CD4-positive, alpha-beta T cell treated with Interleukin-2 at 100 ng/mL for 4 hours (primary cell): Measurements from ENCODE around the gene PRELID3B.

Experiments used
- DNase-seq: peaks from one replicate; pipeline ENCODE4 v3.0.0-alpha.2; 2020; ENCODE audit warnings: low spot score

Gene PRELID3B

DNA sequence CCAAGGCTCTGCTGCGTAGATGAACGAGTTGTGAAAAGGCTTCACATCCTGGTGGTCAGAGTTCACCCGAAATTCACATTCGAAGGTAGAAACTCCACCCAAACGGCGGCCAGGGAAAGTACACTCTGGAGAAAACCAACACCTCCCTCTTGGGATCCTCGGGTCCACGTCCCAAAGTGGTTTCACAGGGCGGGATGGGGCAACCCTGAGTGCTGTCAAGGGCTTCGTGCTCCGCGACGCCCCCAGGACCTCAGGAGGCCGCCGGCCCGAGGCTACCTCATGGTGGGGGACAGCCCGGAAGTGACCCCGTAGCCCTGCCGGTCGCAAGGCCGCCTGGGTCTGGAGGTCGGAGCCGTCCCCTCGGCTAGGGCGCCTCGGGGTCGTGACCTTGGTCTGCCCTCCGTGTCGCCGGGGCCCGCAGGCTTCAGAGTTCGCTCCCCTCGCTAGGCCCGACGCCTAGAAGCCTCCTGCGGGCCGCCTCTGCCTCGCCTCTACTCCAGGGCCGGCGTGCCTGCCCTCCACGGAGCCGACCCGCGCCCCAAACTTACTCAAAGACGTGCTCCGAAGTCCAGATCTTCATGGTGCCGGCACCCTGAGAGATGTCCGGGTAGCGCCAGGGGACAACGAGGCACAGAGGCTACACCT is at the start of gene PRELID3B:
PRELID3B (minus strand) TSS at position 636 of the 645 bp plus-strand sequence; CDS start at position 580, 56 bp downstream.
- peak; percentile 14 for DNase-seq

DNA sequence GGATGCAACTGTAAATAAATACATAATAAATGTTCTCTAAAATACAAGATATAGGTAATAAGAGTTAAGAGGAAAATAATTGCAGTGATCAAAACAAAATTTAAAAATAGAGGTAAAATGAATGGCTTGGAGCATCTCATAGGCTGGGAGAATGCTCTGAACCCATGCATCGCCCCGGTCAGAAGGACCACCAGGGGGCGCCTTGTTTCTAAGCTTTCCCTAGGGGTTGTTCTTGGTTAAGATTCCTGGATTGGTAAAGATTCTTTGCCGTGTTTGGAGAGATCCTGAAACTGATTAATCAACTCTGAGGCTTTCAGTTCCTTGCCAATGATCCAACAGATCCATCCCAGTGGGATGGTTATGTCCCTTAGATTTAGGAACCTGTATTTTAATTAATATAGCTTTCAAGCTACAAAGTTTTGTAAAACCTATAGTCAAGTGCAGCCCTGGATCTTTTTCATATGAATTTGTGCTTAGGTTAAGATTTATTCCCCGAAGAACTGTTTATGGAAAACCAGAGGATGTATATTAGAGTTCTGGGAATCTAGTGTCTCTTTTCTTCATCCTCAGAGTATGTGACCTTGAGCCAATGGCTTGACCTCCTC is 45.3 kb upstream of the PRELID3B start:
- DNase-seq = peak; percentile 86

DNA sequence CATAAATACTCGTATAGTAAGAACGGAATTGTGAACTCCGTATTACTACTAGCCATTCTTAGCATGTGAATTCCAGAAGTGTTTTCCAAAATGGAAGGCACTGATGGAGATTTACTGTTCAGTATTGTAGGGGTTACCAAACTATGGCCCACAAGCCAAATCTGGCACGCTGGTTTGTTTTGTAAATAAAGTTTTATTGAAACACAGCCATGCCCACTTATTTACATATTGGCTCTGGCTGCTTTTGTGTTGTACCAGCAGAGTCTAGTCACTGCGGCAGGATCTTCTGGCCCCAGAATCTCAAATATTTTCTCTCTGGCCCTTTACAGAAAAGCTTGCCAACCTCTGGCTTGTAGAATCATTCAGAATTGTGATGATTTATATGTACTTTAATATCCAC is 44.3 kb upstream of the PRELID3B start:
- DNase-seq = no peak

GRCh38 chr20:59084041-59084850 is 41.7 kb upstream of the PRELID3B start:
- no peak for DNase-seq

DNA sequence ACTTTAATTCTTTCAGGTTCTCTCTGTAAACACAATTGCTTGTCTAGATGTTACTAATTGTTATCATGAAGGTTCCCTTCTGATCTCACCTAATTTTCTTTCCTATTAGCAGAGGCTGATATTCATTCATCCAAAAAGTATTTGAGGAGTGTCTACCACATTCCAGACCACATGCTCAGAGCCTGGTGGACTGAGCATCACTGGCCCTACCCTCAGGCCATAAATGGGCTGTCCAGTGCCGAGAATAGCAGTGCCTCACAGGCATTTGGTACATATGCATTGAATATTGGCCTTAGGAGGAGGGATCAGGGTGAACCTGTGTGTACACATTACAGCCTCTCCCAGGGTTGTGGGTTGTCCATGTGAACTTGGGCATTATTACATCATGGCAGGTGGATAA is 40.4 kb upstream of the PRELID3B start:
- DNase-seq = no peak

DNA sequence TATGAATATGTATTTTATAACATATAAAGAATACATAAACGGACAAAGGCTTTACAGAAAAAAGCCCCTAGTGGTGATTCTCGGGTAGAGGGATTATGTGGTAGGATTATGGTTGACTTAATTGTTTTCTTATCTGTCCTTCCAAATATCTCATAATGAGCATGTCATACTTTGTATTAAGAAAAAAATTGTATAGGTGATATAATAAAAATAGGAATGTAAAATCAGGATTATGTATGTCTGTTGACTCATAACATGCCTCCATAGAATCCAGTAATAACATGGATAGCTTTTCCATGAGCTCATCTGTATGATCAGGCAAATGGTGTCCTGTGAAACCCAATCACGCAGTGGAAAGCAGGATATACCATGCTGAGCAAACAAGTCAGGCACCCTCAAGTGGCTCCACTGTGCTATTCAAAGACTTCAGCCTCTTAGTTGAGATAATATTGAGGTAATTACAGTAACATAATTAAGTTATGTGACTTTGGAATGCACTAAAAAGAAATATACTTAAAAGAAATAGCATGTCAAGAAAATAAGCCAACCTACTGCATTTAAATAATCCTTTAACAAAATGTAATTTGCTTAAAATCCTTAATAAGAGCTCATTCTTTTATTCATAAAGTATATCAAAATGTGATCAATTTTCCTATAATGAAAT is 39.6 kb upstream of the PRELID3B start:
- no peak for DNase-seq

- DNase-seq = no peak
Observed at GRCh38 chr20:59081036-59081435, 38.5 kb upstream of the PRELID3B start.

GRCh38 chr20:59078231-59078630 is 35.6 kb upstream of the PRELID3B start:
- DNase-seq = no peak

DNA sequence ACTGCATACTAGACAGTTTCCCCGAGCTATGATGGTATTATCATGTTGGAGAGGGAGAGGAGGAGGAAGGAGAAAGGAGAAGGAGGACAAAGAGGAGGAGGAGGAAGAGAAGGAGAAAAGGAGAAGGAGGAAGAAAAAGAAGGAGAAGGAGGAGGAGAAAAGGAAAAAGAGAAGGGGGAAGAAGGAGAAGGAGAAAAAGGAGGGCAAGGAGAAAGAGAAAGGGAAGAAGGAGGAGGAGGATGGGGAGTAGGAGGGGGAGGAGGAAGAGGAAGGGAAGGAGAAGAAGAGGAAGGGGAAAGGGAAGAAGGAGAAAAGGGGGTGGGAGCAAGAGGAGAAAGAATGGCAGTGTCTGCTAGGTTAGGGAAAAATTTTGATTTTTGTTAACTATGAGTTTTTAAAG is 35.1 kb upstream of the PRELID3B start:
- no peak for DNase-seq

GRCh38 chr20:59075934-59076508 is 33.4 kb upstream of the PRELID3B start:
- DNase-seq = no peak

DNA sequence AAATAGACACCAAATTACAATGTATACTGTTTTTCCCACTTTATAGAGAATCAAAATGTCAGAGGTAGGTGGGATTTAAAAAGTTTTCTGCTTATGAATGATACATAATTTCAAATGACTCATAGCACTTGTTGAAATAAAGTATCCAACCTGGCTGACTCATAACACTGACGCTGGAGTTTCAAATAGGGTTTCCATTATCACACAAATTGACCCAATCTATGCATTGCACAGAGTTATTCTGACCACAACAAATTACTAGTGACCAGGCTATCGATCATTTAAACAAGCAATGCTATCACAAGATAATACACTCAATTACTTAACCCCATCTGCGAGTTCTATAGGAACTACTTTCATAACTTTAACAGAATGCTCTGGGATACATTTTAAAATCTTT is 31.9 kb upstream of the PRELID3B start:
- no peak for DNase-seq

- DNase-seq = no peak
Observed at GRCh38 chr20:59073582-59073981, 31.0 kb upstream of the PRELID3B start.

GRCh38 chr20:59071216-59071615 is 28.6 kb upstream of the PRELID3B start:
- DNase-seq = no peak

DNA sequence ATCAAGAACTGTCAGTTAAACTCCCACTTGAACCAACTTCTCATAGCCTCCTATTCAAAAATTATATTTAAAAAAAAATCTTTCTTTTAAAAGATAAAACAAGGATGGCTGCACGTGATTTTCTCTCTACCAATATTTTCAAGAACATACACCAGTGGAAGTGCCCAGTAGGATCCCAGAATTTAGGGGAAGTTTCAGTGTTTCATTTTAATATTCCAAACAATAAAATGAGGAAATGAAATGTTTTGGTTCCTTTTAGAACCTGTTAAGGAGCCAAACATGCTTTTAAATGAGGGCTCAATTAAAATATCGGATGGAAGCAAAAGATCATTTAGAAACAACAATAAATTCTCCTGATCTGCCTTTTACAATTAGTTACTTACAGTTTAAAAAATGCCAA is 26.4 kb upstream of the PRELID3B start:
- no peak for DNase-seq

GRCh38 chr20:59068534-59068933 is 25.9 kb upstream of the PRELID3B start:
- no peak for DNase-seq

DNA sequence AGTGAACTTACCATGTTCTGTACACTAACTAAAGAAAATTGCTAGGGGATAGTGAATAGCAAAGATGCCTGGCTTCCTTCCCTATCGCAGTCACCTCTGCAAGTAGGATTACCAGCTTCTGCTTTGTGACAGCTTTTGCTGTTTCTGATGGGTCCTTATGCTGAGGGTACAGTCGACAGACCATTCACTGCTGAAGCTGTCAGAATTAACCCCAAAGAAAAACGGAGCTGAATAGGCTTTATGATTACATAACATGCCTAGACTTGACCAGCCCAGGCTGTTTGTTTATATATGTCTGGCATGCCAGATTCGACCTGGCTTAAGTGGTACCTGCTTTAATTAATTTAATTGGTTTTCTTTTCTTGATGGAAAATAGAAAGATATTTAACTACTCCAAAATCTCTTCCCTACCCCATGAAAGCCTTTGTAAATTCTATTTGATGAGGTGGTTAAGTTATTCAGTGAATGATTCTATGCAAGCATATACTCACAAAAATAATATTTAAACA is 21.7 kb upstream of the PRELID3B start:
- DNase-seq = no peak

DNA sequence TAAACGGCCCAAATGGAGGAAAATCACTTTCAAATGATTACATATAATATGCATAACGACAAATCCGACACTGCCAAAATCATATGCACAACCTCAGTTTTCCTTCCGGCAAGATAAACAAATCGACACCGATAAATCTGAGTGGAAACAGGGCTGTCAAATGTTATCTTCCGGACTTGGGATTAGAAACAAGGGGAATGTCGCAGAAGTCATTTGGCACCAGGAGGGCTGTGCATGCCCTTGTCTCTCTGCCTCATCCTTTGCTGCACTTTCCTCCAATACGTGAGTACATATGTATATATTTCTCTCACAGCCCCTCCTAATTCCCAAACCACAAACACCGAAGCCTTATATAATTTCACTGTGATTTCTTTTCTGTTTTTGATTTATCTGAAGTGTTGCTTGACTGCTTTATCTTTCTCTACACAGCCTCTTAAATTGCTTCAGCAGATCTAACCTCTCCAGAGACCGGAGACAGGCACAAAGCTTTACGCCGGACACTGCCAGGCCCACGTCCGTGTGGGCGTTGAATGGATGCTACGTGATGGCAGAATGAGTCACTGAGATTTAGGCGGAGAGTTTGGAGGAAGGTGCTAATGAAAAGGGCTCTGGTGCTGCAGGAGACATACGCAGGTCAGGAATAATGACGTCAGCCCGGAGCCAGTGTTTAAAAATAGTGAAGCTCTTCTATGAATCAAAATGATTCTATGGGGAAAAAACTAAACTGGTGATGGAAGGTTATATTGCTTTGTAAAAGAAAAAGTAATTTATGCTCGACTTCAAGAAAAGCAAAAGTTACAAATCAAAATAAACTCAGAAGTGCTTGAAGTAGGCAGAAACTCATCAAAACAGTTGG is 21.0 kb upstream of the PRELID3B start:
- DNase-seq = no peak

GRCh38 chr20:59062081-59062480 is 19.5 kb upstream of the PRELID3B start:
- DNase-seq = no peak

GRCh38 chr20:59055302-59055701 is 12.7 kb upstream of the PRELID3B start:
- peak; percentile 42 for DNase-seq

DNA sequence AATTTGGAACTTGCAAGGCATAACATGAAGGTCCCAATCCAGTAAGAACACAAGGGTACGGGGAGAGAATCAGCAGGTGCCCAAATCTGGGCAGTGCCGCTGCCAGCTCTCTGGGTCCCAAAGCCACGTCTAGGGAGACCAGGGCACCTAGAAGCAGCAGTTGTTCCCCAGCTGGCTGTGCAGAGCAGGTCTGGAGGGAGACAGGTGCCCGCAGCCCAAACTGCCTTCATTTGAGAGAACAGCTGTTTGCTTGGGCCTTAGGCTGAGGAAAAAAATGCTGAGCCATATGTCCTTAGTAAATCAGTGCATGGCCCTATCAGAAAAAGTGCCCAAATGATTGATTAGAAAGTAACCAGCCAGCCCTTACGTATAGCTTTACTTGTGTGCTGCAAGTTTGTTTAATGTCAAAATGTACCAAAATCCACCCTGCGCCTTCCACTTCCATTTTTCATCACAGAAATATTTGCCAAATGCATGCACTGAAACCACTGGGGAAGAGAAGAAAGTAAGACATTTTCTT is 9.1 kb upstream of the PRELID3B start:
- no peak for DNase-seq

GRCh38 chr20:59050437-59050836 is 7.9 kb upstream of the PRELID3B start:
- DNase-seq = no peak
